Regular cardiac myocyte (primary cell): ENCODE measurements around the gene MED25. TPM values are rescaled to one million over a fixed set of nuclear protein-coding genes. Genes with fewer than 3 reads are reported as not detected.

Source experiments
- total RNA-seq: library from RNA; depleted of rRNA; stranded (reverse); fragments of >200 nt; gene quantifications from 2 replicates; pipeline ENCODE4 v1.2.3, GENCODE V29; 2014

The MED25 gene
- total RNA-seq: 14.0 and 14.1 TPM in 2 replicates

DNA sequence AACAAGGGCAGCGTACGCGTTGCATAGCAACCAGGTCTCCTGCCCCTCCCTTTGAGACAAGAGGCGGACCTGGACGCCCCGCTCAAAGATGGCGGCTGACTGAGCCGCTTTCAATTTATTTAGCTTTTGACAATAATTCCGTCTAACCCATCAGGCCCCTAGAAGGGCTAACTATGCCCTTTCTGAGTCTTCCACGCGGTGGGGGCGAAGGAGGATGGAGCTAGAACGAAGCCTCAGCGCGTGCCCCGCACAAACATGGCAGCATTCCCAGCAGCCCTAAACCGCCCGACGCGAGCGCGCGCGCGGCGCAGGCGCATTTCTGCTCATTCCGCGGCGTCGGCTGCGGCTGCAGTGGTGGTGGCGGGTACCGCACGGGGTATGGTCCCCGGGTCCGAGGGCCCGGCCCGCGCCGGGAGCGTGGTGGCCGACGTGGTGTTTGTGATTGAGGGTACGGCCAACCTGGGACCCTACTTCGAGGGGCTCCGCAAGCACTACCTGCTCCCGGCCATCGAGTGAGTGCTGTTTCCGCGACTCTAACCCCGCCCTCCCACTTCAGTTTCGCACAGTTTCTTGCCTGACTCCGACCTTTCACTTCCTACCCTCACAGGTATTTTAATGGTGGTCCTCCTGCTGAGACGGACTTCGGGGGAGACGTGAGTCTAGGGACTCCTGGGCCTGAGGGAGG lies at the start of gene MED25:
Gene MED25, plus strand, starts transcription at position 326 of the 685 bp plus-strand sequence. Its CDS starts 53 bp downstream, at position 379.

DNA sequence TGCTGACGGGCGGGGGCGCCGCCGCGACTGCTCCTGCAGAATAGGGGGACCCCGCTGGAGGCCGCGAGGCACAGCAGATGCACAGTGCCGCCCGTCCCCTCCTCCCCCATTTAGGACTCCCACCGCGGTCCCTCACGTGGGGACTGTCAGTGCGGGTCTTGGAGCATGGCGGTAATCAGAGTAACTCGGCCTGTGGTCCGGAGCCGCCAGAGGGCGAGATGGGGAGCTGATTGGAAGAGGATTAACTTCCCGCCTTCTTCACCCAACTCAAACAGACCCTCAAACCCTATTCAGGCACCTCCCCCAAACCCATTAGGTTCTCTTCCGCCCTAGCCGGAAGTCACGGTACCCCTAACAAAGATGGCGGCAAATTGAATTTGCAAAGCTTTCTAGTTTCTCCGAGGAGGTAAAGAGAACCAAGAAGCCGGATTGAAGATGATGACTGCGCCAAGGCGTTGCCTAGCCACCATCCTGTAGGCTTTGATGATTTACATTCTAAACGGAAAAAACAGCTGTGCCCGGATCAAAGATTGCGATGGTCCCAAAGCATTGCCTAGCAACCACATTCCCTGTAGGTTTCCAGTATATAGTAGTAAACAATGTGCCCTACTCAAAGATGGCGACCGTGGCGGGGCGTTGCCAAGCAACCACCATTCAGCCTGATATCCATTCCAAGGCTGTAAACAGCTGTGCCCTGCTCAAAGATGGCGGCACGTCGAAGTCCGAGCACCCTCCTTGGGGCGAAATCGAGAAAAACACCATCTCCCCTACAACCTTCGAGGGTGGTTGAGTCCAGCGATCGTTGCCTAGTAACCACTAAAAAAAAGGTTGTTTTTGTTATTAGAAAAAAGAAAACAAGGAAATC lies 4.9 kb upstream of the MED25 start, which contains the start of gene FUZ:
Gene FUZ, minus strand, starts transcription at position 296 of the 865 bp plus-strand sequence. Its CDS starts 186 bp downstream, at position 110.

DNA sequence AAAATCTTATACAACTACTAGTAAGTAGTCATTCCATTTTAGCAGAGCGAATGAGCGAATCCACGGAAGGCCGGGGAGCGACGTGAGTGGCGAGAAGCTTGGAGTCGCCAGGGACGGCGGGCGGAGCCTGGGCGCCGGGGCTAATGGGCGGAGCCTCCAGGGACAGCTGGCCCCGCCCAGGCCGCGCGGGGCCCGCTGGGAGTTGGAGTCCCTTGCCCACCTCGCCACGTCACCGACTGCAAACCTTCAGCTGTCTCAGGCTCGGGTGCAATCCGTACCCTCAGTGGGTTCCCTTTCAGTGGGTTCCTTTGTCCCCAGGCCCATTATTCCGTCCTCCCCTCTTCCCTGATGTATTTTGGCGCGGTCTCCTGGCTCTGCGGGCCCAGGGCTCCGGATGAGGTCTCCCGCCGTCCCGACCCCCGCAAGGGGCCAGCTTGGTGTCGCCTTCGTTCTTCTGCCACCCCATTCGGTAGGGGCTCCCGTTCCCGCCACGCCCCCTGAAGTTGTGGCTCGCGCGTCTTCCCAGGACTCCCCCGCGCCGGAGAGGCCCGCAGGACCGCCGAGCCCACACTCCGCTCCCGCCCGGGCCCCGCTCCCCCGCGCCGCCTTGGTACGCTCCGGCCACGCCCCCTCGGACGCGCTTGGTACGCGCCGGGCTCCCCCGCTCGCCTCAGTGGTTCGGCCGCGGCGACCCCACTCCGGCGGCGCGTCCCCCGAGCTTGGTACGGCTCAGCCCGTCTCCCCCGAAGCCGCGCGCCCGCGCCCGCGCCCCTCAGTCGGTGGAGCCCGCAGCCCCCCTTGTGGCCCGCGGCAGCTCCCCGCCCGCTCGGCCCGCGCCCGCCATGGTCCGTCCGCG lies 32.6 kb downstream of the MED25 start, which contains the start of gene PTOV1:
Gene PTOV1, plus strand, starts transcription at position 673 of the 856 bp plus-strand sequence.

DNA sequence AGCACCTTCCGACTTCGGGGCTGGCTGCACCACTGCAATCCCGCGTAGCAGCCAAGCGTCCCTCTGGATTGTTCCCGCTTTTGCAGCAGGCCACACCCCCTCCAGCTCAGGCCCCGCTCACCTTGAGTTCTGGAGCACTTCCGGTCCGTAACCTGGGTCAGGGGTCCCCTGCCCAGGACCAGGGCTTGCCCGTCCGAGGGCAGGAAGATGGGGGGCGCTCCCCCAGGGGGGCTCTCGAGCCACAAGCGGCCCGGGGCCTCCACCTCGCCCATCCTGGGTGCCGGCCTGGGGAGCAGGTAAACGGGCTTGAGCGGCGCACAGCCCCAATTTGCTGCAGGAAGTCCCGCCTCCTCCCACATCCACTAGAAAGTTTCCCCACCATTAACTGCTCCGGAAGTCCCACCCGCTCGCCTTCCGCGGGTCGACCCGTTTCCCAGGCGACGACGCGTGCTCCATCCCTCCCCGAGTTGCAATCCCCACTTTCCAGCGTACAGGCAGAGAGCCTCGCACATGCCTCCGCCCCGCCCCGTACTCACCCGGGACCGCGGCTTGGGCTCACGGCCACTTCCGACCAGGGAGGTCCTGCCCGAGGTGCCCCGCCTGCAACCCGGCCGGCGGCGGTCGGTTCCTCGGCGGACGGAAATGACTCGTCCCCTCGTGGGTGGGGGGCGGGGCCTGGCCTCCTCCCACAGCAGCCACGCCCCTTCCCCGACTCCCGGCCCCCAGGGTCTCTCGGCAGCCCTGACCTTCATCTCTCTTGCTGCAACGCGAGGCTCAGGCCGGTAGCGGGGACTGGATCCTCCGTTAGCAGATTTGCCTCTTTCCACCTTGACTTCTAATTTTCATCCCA lies 49.1 kb downstream of the MED25 start, which contains the start of gene PNKP:
Gene PNKP, minus strand, starts transcription at position 644 of the 850 bp plus-strand sequence. Its CDS starts 372 bp downstream, at position 272.

DNA sequence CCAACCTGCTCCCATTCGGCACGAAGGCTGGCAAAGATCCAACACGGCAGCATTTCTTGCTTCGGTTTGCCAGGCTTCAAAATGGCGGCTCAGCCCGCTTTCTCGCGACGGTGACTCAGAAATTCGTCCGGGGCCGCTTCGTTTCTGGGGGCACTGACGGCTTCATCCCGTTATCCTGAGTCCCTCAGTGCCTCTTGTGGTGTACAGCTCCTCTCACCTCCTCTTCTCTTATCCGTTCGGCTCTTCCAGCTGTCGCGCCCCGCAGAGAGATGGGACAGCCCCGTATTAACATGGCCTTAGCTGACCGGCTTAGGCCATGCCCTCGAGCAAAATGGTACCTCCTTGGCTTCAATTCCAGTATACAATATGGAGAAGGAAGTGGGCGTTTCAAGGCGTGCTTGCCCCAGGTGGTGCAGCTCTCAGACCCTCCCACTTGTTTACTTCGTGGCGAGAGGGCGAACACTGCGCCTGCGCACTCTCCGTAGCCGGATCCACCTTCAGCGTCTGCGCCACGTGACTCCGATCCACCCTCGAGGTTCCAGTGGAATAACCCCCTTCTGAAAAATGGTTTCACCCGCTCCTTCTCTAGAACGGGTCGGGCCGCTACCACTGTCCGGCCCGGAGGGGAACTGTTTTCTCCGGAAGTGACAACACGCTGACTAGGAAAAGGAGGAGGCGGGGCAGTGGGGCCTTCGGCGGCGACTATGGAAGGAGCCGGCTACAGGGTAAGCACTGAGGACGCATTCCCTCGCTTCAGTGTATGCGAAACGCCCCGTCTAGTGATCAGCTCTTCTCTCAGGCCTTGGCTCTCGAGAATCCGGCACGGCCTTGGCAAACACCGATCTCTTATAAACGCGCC lies 59.2 kb downstream of the MED25 start, which contains the start of the genes AKT1S1 and TBC1D17:
Gene AKT1S1, minus strand, starts transcription at position 336 of the 859 bp plus-strand sequence. CDS start 4,060 bp downstream, outside the sequence.
Gene TBC1D17, plus strand, starts transcription at position 683 of the 859 bp plus-strand sequence. Its CDS starts 22 bp downstream, at position 705.

Other genes starting within 250 kb of the MED25 start
- 49.6 and 72.9 TPM in 2 replicates for gene NOSIP, start 237.7 kb upstream of the MED25 start, total RNA-seq
- 0.19 and 1.1 TPM in 2 replicates for gene PRRG2, start 237.0 kb upstream of the MED25 start, total RNA-seq
- gene PRR12, start 227.1 kb upstream of the MED25 start, total RNA-seq: 1.1 and 1.3 TPM in 2 replicates
- gene RRAS, start 178.1 kb upstream of the MED25 start, total RNA-seq: 60.8 and 71.9 TPM in 2 replicates
- gene SCAF1, start 176.1 kb upstream of the MED25 start, total RNA-seq: 10.1 and 21.5 TPM in 2 replicates
- gene IRF3, start 152.4 kb upstream of the MED25 start, total RNA-seq: 48.8 and 80.3 TPM in 2 replicates
- gene BCL2L12, start 152.4 kb upstream of the MED25 start, total RNA-seq: 2.8 and 12.8 TPM in 2 replicates
- gene PRMT1, start 141.0 kb upstream of the MED25 start, total RNA-seq: 274 and 493 TPM in 2 replicates
- 0.56 and 0.77 TPM in 2 replicates for gene ADM5, start 128.7 kb upstream of the MED25 start, total RNA-seq
- 13.0 and 15.5 TPM in 2 replicates for gene CPT1C, start 127.2 kb upstream of the MED25 start, total RNA-seq
- gene TSKS, start 55.0 kb upstream of the MED25 start, total RNA-seq: 0.28 and 0.38 TPM in 2 replicates
- gene AP2A1, start 51.3 kb upstream of the MED25 start, total RNA-seq: 67.4 and 102 TPM in 2 replicates
- 23.7 and 26.8 TPM in 2 replicates for gene FUZ, start 5.0 kb upstream of the MED25 start, total RNA-seq
- 35.1 and 42.6 TPM in 2 replicates for gene PTOV1, start 32.9 kb downstream of the MED25 start, total RNA-seq
- 29.0 and 44.3 TPM in 2 replicates for gene PNKP, start 49.3 kb downstream of the MED25 start, total RNA-seq
- gene AKT1S1, start 59.1 kb downstream of the MED25 start, total RNA-seq: 7.9 and 14.6 TPM in 2 replicates
- gene TBC1D17, start 59.4 kb downstream of the MED25 start, total RNA-seq: 6.3 and 7.9 TPM in 2 replicates
- under 0.01 and 0.38 TPM in 2 replicates for gene IL4I1, start 78.6 kb downstream of the MED25 start, total RNA-seq
- 3.1 and 3.3 TPM in 2 replicates for gene ATF5, start 110.9 kb downstream of the MED25 start, total RNA-seq
- gene NUP62, start 111.2 kb downstream of the MED25 start, total RNA-seq: 15.5 and 33.7 TPM in 2 replicates
- not detected in 2 replicates for gene SIGLEC11, start 142.9 kb downstream of the MED25 start, total RNA-seq
- 22.6 and 24.9 TPM in 2 replicates for gene VRK3, start 207.1 kb downstream of the MED25 start, total RNA-seq
- 6.2 and 7.5 TPM in 2 replicates for gene ZNF473, start 207.7 kb downstream of the MED25 start, total RNA-seq